HG03097 (cell line): Measurements from ENCODE around the gene CHMP6.

Source experiments
- ATAC-seq: cut with Tn5 transposase; IDR thresholded peaks from one replicate; pipeline ENCODE4 v1.9.1; 2021; ENCODE audit not compliant: unreplicated experiment, low FRiP score

CHMP6 gene

DNA sequence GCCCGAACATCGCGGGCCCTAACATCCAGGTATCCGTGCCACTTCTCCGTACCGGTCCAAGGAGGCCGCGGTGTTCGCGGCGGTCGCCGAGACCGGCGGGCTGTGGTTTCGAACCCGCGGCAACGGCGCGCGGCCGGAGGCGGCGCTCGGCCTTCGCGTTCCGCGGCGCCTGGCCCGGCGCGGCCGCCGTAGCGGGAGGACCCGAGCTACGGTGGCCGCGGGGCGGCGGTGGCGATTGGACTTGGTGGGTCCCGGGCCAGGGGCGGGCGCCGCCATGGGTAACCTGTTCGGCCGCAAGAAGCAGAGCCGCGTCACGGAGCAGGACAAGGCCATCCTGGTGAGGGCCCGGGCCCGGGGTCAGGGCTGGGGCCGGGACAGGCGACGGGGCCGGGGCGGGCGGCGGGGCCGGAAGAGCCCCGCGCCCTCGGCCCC, at the start of gene CHMP6:
TSS of gene CHMP6 (plus strand) at position 197 of the 432 bp plus-strand sequence. CDS start at position 275, 78 bp downstream.
- ATAC-seq, result no peak

DNA sequence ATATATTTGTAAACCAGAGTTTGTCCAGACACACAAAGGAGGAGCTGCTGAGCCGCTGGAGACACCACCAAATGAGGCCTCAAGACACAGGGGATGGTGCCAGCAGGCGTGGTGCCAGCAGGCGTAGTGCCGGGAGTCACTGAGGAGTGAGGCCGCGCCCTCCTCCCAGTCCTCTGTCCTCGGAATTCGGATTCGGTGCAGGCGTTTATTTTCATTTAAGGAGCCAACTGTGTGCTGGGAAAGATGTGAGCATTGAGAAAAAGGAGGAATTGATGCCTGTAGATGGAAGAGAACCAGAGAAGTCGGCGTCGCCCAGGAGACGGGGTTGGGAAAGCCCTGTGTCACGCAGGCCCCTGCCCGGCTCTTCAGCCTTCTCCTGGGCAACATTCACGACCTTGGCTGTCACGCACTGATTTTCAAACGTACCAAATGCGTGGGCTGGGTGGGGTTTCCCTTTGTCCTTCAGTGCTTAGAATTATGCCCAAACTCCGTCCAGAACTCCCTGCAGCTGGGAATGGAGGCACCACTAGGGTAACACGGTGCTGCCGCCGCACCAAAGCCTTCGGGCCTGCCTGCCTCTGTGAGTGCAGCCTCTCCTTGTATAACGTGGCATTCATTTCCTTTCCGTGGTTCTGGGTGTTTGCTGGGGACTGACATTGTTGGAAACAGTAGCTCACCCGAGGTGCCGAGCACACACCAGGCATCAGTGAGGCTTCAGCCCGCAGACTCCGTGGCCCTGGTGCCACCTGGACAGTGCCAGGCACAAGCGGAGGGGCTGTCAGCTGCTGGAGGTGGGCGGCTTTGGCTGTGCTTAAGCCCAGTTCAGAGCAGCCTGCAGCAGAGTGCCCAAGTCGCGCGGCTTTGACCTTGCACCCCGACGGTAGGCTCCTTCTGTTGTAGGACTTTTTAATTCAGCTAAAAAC, 49.0 kb upstream of the CHMP6 start:
- no peak for ATAC-seq

DNA sequence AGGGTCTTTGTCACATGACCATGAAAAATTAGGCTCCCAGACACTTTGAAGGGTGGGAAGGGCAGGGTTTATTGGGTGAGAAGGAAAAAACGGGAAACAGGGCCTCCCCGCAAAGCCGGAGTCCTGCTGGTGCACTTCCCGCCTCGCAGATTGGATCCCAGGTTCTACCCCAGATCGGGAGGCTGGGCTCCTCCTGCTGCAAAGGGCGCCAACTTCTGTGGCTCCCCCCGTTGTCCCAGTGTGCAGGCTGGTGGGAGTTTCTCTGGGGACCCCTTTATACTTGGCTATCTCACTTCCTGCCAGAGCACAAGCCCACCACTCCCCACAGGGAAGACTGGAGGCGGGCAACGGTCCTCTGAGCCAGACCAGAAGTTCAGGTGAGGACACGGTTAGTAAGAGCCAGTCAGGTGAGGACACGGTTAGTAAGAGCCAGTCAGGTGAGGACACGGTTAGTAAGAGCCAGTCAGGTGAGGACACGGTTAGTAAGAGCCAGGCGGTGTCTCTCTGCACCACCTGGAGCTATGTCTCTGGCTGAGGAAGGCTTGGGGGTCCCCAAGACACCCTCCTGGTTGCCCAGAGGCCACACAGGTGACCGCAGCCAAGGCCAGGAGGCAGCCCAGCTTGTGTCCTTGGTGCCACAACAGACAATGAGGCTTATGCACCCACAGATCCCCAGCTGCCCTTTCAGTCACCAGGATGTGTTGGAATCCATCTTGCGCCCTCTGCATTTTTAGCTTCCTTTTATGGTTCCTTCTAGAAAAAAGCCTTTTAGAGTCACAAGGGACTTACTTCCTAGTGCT, 48.1 kb upstream of the CHMP6 start:
- ATAC-seq, result no peak

DNA sequence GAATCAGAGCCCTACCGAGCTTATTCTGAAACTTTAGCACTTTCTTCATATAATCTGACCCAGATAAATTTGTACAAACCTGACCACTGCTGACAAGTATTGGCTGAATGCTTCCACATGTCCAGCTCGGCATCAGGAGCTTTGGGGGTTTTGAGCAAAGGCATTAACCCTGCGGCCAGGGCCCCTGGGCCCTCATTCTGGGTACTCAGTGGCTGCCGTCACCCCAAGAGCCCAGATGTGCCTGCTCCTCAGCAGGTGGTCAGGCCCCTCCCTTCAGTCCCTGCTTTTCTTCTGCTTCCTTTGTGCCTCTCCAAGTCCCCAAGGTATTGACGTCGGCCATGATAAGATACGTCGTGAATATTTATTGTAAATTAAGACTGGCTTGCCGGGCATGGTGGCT, 47.3 kb upstream of the CHMP6 start:
- ATAC-seq, result no peak

DNA sequence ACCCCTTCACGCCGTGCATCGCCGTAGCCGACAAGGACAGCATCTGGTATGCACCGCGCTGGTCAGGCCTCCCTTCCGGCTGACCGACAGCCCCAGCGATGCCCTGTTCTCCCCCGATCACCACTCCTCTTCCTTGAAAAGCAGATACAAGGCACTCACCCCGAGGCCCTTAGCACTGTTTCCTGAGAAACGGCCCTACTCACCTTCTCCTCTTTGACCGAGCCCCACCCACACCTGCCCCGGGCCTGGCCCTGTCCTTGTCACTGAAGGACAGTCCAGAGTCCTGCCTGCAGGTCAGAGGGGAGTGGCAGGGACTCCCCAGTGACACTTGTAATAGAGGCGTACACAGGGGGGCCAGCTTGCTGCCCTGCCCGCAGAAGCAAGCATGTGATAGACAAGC, 45.9 kb upstream of the CHMP6 start:
- ATAC-seq, result no peak

DNA sequence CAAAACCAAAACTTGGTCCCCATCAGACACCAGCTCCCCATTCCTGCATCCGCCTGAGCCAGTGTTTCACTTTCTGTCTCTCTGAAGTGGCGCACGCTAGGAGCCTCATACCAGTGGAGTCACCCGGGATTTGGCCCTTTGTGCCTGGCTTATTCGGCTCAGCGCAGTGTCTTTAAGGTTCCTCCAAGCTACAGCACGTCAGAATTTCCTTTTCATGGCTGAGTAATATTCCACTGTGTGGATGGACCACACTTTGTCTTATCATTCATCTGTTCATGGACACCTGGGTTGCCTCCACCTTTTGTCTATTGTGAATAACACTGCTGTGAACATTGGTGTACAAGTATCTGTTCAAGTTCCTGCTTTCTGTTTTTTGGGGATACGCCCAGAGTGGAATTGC, 45.2 kb upstream of the CHMP6 start:
- ATAC-seq, result no peak

DNA sequence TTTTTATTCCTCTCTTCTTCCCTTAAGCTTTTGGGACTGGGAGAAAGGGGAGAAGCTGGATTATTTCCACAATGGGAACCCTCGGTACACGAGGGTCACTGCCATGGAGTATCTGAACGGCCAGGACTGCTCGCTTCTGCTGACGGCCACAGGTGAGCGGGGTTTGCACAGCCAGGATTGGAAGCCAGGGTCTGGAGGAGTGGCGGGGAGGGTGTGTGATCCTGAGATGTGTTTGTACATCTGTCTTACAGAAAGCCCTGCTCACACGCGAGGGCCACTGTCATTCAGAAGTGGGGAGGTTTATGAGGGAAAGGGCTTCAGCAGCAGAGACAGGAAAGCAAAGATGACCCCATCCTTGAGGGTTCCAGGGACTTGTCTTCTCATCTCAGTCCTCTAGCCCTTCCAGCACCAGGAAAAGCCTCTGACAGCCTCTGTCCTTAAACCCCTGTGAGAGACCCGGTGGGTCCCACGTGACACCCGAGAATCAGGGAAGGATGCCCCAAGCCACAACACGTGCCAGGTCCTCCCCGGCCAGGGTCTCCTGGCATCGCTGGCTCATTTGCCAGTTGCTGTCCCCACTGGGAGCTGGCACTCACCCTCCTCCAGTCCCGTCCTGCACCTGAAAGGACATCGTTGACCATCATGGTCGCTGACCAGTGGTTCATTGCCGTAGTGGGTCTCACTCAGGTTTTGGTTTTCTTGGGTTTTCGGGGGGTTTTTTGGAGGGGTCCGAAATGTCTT, 44.3 kb upstream of the CHMP6 start:
- ATAC-seq, result no peak

DNA sequence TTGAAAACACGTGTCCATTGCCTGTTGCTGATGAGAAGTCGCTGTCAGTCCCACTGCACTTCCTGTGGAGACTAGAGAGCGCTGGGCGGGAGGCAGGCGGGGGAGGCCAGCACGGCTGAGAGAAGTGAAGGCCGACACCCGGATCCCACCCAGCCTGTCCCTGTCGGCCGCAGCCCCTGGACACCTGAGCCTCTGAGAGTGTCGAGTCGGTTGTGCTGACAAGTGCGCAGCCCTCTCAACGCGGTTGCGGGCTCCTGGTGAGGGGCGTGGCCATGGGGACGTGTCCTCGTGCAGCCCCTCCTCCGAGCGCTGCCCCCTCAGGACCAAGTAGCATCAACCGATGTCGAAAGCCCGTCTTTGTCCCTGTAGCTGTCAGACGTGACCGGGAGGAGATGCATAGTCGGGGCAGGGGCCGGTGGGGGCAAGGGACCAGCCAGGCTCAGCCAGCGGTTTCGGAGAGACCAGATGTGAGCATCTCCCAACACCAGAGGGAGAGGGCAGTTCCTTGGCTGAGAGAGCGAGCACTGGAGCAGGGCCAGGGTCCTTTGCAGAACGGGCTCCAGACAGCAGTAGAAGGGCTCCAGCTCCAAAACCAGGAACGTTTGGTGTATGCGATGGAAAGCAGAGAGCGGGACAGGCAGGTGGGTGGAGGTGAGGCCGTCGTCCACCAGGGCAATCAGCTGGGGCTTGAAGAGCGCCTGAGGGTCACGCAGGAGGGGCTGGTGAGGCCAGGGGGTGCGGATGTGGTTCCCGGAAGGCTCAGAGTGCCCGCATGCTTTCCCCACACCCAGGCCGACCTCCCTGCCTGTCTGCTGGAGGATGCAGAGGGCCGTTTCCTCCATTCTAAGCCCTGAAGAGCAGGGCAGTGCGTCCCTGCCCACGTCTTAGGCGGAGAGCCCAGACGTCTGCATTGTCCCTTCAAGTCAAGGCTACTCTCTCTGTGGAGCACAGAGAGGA, 43.3 kb upstream of the CHMP6 start:
- ATAC-seq, result no peak

DNA sequence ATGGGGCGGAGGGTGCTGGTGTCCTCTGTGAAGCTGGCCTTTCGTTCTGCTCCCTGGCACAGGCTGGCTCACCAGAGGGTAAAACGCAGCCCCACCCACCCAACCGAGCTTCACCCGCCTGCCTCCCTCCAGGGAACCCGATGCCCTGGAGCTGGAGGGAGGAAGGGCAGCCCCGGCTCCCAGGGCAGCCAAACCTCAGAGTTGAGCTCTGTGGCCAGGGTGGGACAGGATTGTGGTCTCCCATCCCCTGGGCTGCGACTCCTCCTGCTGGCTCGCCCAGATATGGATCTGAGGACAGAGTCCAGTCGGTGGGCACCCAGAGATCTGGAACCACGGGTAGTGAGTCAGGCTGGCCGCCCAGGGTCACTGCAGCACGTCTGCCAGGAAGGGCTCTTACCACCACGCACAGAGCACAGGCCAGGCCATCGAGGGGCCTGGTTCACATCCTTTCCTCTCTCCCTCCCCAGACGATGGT, 42.6 kb upstream of the CHMP6 start:
- ATAC-seq, result no peak

DNA sequence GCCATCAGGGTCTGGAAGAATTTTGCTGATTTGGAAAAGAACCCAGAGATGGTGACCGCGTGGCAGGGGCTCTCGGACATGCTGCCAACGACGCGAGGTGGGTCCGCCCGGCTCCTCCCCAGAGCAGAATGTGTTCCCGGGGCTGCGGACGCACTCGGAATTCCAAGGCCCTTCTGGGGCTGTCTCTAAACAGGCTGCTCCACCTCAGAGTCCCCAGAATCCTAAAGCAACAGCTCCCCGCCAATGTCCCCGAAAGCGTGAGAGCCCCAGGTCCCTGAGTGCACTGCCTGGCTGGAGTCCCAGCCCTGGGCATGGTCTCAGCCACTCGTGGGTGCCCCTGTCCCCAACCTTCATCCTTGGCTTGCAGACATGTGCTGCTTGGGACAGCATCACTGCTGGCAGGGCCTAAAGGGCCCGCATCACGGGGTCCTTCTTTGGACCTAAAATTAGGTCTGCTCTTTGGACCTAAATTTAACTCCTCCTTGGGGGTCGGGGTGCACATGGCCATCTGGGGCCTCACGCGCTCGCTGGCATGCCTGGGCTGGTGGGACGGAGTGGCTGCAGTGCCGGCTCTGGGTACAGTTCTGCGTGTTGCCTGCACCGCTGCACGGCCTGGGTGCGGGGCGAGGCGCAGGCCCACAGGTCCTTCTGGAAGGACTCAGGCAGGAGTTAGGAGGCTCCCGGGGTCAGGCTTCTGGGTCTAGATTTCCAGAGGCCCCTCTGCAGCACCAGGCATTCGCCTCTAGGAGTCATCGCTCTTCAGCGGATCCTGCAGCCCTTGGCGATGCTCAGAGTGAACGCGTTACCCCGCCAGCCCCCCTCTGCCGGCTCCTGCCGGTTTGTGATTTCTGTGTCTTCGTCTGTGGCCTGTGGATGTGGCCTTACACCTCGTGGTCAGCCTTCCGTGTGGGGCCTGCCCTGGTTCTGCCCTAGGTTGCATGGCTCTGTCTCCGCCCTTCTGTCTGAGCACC, 41.9 kb upstream of the CHMP6 start:
- ATAC-seq, result no peak

DNA sequence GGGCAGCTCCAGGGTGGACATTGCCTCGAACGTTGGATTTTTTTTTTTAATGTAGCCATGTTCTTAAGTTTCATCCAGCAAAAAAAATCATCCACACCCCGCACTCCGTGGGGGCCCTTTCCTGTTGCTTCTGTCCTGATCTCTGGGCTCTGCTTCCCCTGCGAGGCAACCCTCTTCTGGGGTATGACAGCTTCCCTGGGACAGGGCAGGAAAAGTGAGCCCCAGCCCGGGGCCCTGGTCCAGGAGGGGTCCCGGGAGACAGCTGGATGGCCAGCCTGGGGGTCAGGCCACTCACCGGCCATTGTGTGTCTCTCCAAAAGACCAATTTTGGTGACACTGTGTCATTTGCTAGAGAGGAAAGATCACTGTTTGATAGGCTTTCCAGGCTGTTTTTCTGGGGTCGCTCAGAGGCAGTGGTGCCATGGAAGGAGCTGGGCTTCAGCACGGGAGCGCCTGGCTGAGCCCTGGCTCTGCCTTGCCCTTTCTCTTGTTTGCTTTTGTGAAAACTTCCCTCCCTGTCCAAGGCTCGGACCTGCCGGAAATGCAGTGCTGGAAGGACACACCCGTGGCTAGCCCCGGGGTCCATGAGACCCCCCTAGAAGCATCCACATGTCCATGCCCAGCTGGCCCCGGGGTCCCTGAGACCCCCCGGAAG, 41.0 kb upstream of the CHMP6 start:
- no peak for ATAC-seq

DNA sequence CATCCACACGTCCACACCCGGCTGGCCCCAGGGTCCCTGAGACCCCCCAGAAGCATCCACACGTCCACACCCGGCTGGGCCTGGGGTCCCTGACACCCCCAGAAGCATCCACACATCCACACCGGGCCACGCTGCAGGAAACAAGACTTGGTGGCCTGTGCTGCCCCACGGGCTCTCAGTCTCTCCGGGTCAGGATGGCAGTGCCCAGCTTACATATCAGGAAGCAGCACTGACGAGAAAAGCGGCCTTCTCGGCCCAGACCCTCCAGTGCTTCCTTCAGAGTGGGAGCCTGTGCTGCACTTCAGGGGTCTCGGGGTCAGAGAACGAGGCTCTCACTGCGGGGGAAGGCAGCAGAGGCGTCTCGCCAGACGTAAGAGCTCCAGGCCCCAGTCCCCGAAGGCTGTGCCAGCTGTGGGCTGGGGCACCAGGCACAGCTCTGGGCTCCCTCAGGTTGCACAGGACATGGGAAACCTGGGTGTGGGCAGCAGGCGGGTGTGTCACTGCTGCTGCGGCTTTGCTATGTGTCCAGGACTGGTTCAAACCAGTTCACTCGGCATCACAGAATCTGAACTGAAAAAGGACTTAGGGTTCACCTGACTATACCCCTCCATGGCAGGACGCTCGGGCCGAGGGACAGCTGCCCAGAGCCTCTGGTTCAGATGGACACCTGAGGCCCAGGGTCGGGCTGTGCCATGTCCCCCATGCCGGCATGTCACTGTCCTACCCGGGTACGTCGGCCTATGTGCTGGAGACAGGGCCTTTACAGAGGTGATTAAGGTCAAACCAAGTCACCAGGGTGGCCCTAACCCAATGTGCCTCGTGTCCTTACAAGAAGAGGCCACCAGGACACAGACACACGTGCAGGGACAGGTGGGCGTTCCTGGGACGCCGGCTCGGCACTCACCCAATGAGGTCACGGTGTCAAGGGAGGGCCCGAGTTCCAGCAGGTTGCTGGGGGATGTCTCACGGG, 40.2 kb upstream of the CHMP6 start:
- ATAC-seq, result no peak

DNA sequence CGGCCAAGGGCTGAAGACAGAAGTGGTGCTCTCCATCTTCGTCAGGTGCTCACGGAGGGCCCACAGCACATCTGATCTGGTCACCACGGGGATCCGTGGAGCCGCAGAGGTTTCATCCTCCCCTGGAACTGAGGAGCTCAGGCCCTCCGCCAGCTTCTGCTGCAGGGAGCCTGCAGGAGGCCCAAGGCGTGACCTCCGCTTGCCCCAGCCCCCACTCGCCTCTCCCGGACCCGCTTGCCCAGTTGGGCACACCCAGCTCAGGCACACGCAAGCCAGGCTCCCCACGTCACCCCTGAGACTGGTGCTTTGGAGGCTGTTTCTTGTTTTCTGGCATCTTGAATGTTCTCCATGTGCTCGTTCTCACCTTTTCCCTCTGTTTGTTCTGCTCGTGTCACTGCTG, 39.4 kb upstream of the CHMP6 start:
- ATAC-seq, result no peak

DNA sequence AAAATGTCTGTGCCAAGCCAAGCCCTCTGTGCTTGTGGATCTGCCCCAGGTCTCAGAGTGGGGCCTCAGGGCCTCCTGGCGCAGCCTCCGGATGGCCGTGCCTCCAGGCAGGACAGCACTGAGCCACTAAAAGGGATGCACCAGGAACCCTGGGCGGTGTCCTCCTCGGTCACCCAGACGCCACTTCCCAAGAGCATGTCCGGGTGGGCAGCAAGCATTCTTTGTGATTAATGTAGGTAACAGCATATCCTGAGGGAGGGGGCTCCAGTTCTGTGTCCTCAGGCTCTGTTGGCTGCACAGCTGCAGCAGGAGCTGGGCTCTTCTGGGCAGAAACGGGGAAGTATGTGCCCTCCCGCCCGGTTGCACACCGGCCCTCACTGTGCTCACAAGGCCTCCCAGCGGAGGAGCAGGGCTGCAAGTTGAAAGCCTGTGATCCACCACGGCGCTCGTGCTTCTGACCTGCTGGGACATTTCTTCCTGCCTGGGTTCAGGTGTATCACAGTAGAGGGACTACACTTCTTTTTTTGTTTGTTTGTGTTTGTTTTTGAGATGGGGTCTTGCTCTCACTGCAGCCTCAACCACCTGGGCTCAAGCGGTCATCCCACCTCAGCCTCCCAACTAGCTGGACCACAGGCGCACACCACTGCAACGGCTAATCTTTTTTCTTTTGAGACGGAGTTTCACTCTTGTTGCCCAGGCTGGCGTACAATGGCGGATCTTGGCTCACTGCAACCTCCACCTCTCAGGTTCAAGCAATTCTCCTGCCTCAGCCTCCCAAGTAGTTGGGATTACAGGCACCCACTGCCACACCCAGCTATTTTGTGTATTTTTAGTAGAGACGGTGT, 37.9 kb upstream of the CHMP6 start:
- no peak for ATAC-seq

DNA sequence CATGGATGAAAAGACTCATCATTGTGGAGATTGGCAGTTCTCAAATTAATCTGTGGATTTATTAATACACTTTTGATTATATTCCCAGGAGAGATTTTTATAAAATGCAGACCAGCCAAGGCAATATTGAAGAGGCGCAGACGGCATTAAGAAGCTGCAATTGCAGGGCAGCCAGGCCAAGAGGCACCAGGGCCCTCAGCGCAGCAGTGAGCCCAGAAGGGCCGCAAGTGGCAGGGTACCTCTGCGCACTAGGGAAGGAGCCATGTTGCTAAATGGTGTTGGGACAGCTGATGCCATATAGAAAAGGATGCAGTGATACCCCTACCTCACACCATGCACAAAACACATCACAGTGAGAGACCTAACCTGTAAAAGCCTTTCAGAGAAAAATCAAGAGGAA, 36.6 kb upstream of the CHMP6 start:
- ATAC-seq, result no peak

DNA sequence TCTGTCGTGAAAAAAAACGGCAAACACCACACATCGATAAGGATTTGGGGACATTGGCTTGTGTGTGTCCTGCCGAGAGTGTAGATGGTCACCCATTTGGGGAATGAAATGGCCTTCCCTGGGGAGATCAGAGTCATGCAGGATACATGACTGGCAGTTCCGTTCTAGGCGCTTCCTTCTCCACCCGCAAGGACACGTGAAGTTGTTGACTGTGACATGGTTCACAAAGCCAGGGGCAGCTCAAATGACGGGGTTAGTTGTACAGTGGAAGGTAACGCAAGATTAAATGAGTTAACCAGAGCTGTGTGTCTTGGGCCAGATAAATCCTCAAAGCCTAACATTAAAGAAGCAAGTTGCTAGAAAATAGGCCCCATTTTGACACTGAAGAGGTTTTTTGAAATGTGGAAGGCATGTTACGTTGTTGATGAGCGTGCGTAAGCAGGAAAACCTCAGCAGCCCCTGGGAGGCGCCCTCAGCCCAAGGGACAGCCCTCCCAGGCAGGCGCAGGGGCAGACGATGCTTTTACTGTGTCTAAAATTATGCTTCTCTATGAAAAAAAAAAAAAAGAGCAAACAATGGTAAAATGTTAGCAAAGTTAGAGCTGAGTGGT, 35.9 kb upstream of the CHMP6 start:
- no peak for ATAC-seq
